ENCODE measurements around the gene NIT2.

DNA sequence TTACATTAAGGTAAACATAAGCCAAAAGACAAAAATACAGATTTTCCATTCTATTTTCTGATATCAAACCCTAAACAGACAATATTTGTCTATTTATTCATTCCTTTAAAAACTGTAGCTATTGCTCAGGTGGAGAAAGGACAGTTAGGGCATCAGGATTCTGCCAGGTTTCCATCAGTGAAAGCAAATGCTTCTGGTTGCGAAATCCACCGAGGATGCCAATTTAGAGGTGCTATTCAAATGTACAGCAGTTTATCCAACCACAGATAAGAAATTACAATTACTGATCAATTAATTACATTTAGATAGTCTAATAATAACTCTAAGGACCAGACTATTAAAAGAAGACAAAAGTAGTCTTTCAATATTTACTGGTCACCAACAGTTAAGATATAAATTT lies 62.4 kb downstream of the NIT2 start:
- TF ChIP-seq, protein P1, sequence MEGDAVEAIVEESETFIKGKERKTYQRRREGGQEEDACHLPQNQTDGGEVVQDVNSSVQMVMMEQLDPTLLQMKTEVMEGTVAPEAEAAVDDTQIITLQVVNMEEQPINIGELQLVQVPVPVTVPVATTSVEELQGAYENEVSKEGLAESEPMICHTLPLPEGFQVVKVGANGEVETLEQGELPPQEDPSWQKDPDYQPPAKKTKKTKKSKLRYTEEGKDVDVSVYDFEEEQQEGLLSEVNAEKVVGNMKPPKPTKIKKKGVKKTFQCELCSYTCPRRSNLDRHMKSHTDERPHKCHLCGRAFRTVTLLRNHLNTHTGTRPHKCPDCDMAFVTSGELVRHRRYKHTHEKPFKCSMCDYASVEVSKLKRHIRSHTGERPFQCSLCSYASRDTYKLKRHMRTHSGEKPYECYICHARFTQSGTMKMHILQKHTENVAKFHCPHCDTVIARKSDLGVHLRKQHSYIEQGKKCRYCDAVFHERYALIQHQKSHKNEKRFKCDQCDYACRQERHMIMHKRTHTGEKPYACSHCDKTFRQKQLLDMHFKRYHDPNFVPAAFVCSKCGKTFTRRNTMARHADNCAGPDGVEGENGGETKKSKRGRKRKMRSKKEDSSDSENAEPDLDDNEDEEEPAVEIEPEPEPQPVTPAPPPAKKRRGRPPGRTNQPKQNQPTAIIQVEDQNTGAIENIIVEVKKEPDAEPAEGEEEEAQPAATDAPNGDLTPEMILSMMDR (IDR thresholded peaks at IDR 0.05): no peak
- no peak for TF ChIP-seq POLR2A (IDR thresholded peaks at IDR 0.05)

All from lower leg skin (tissue), 3 donors.